Globus pallidus (tissue), 1 donor: ENCODE measurements around the gene INTS13.
"Not testable (repeated sequence)": the region's sequence is repeated elsewhere in the genome, so short reads cannot be mapped to it uniquely, and the experiment has no call there.

ENCODE experiments used
- DNase-seq: peaks from one replicate; pipeline ENCODE4 v3.0.0-alpha.2; 2015; ENCODE audit warnings: low spot score

Gene INTS13

GRCh38 chr12:26869908-26870459 is 67.8 kb downstream of the INTS13 start:
- DNase-seq: no peak

GRCh38 chr12:26869104-26869494 is 68.7 kb downstream of the INTS13 start:
- DNase-seq: no peak

- DNase-seq: no peak
Observed at GRCh38 chr12:26868447-26869103, 69.2 kb downstream of the INTS13 start.

GRCh38 chr12:26867080-26867479 is 70.7 kb downstream of the INTS13 start:
- DNase-seq: no peak

- DNase-seq: no peak
Observed at GRCh38 chr12:26863515-26863914, 74.3 kb downstream of the INTS13 start.

GRCh38 chr12:26862787-26863186 is 75.0 kb downstream of the INTS13 start:
- DNase-seq: not testable (repeated sequence)

GRCh38 chr12:26861690-26862089 is 76.1 kb downstream of the INTS13 start:
- DNase-seq: no peak

GRCh38 chr12:26857465-26858176 is 80.2 kb downstream of the INTS13 start:
- DNase-seq: no peak

- DNase-seq: no peak
Observed at GRCh38 chr12:26855337-26855736, 82.4 kb downstream of the INTS13 start.
